MM.1S (cell line): Measurements from ENCODE around the gene TIGD2.

ENCODE experiments used
- EZH2 ChIP-seq: fragments of 300-600 bp; sonication (generic); optimal IDR thresholded peaks from 2 replicates; pipeline ENCODE3; 2017; ENCODE audit warnings: low read depth, mild to moderate bottlenecking, antibody characterized with exemption, low read length, mixed read lengths
- EZH2phosphoT487 ChIP-seq: fragments of 300-600 bp; sonication (generic); IDR thresholded peaks from 2 replicates; pipeline ENCODE4 v1.6.1; 2018; ENCODE audit warnings: antibody characterized with exemption, low read length
- TF ChIP-seq, protein P1 (sequence below): fragments of 300-600 bp; sonication (generic); IDR thresholded peaks from 2 replicates; pipeline ENCODE4 v1.5.1; 2016; ENCODE audit warnings: antibody characterized with exemption, low read length, mixed read lengths

DNA sequence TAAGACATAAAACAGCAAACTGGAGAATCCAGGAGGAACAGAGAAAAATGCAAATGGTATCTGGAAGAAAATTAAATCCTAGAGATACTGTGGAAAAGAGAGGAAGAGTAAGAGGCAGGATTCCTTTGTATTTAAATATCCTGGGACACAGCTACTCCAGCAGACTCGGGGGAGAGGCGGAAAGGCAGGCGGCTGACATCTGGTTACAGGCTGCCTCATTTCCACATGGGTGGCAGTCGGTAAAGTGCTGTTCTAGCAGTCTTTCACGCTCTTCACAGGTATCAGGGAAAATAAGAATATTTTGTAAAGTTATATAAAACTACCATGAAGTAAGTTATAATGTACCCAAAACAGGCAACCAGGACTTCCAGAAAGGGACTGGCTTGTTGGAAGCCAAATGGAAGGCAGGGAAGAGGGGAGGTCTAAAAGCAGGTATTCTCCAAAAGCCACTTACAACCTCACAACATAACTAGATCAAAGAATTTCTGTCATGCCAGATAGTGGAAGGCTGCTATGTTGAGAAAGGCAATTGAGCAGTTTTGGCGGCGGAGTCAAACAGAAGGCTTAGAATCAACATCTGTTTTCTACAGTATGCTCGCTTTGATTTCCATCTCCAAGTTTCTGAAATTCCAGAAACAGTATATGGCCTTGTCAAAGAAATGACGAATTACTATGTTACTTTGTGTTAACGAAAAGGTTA lies 1.3 kb upstream of the TIGD2 start:
- TF ChIP-seq, protein P1, sequence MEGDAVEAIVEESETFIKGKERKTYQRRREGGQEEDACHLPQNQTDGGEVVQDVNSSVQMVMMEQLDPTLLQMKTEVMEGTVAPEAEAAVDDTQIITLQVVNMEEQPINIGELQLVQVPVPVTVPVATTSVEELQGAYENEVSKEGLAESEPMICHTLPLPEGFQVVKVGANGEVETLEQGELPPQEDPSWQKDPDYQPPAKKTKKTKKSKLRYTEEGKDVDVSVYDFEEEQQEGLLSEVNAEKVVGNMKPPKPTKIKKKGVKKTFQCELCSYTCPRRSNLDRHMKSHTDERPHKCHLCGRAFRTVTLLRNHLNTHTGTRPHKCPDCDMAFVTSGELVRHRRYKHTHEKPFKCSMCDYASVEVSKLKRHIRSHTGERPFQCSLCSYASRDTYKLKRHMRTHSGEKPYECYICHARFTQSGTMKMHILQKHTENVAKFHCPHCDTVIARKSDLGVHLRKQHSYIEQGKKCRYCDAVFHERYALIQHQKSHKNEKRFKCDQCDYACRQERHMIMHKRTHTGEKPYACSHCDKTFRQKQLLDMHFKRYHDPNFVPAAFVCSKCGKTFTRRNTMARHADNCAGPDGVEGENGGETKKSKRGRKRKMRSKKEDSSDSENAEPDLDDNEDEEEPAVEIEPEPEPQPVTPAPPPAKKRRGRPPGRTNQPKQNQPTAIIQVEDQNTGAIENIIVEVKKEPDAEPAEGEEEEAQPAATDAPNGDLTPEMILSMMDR: no peak
- TF ChIP-seq EZH2 (no peak), EZH2phosphoT487 (no peak)
